ENCODE data around the gene CDC42SE2. TPM values are rescaled to one million over a fixed set of nuclear protein-coding genes. Genes with fewer than 3 reads are reported as not detected.
"Not testable (repeated sequence)": the region's sequence is repeated elsewhere in the genome, so short reads cannot be mapped to it uniquely, and the experiment has no call there.

The CDC42SE2 gene
- total and polyA plus RNA-seq, 2 experiments from 2014 or later: 24.2 to 36.2 TPM

DNA sequence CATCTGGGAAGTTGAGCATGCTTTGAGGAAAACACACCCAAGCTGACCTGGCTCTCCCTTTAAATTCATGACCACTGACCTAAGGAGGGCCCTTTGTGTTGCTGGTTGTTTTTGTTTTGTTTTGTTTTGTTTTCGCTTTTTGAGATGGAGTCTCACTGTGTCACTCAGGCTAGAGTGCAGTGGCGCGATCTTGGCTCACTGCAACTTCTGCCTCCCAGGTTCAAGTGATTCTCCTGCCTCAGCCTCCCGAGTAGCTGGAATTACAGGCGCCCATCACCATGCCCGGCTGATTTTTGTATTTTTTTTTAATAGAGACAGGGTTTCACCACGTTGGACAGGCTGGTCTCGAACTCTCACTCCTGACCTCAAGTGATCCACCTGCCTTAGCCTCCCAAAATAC, 8.0 kb downstream of the CDC42SE2 start:
- peaks cover 81% of the 10 kb centered on the region for H3K79me2 ChIP-seq (replicated peaks; ENCODE audit: insufficient read depth)
- H3K36me3 Mint-ChIP-seq (ENCODE audit: low read depth); DNase-seq (ENCODE audit: low spot score); H3K4me3 Mint-ChIP-seq; H3K27ac Mint-ChIP-seq; H3K27ac ChIP-seq (ENCODE audit: low read depth); ATAC-seq; H4K20me1 ChIP-seq (replicated peaks; ENCODE audit: insufficient read depth); H3K4me1 ChIP-seq (ENCODE audit: insufficient read depth); H3K4me2 ChIP-seq; H3K9me2 ChIP-seq (ENCODE audit: insufficient read depth); H3K36me3 ChIP-seq (ENCODE audit: insufficient read depth); H3F3A ChIP-seq (replicated peaks; ENCODE audit: low read depth); H3K4me3 ChIP-seq; H3K27me3 Mint-ChIP-seq (ENCODE audit: insufficient read depth, low read depth, poor library complexity); H3K9me3 Mint-ChIP-seq; H2AFZ ChIP-seq; H3K27me3 ChIP-seq (ENCODE audit: insufficient read depth): not testable (repeated sequence)
- peaks cover 13% of the 10 kb centered on the region for H3K4me1 Mint-ChIP-seq

DNA sequence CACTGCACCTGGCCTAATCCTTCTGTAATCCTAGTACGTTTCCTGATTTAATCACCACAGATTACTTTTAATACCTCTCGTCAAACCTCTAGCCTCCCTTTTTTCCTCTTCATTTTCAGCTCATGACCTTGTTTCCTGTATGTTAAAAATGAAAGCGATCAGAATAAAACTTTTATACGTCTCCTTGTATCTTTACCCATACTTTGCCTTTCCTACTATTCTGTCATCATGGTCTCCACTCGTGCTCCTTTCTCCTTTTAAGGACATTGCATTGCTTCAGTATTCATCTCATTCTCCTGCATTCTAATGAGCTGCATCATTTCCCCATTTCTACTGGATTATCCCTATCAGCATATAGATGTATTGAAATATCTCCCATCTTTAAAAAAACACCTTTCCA, 8.5 kb downstream of the CDC42SE2 start:
- H3K9me2 ChIP-seq (ENCODE audit: insufficient read depth): no peaks in the 10 kb centered on the region
- peaks cover 8% of the 10 kb centered on the region; the same call in 1 of the 2 replicates for H3K4me1 ChIP-seq (ENCODE audit: insufficient read depth)
- peaks cover 7% of the 10 kb centered on the region for H4K20me1 ChIP-seq (replicated peaks; ENCODE audit: insufficient read depth)
- H3K27me3 ChIP-seq (ENCODE audit: insufficient read depth): no peaks in the 10 kb centered on the region
- no peaks in the 10 kb centered on the region for H3F3A ChIP-seq (replicated peaks; ENCODE audit: low read depth)
- no peaks in the 10 kb centered on the region for H3K36me3 ChIP-seq (ENCODE audit: insufficient read depth)
- no peak overlapping the region for H3K4me2 ChIP-seq
- ATAC-seq (no peak), DNase-seq (ENCODE audit: low spot score) (no peak)
- no peak overlapping the region for H3K27ac ChIP-seq (ENCODE audit: low read depth)
- no peak overlapping the region for H2AFZ ChIP-seq
- no peak overlapping the region for H3K4me3 ChIP-seq
- Mint-ChIP-seq H3K4me3 (no peak overlapping the region), H3K27me3 (ENCODE audit: insufficient read depth, low read depth, poor library complexity) (no peaks in the 10 kb centered on the region), H3K36me3 (ENCODE audit: low read depth) (0 out of 3 replicates have a peak, but pooled peaks cover 2% of the 10 kb centered on the region), H3K9me3 (no peaks in the 10 kb centered on the region; the same call in 2 of the 3 replicates), H3K4me1 (peaks cover 13% of the 10 kb centered on the region), H3K27ac (0 out of 2 replicates have a peak overlapping the region, but pooled peaks have one; percentile 6)
- H3K79me2 ChIP-seq (replicated peaks; ENCODE audit: insufficient read depth): peaks cover 81% of the 10 kb centered on the region
- TF ChIP-seq, protein P1, sequence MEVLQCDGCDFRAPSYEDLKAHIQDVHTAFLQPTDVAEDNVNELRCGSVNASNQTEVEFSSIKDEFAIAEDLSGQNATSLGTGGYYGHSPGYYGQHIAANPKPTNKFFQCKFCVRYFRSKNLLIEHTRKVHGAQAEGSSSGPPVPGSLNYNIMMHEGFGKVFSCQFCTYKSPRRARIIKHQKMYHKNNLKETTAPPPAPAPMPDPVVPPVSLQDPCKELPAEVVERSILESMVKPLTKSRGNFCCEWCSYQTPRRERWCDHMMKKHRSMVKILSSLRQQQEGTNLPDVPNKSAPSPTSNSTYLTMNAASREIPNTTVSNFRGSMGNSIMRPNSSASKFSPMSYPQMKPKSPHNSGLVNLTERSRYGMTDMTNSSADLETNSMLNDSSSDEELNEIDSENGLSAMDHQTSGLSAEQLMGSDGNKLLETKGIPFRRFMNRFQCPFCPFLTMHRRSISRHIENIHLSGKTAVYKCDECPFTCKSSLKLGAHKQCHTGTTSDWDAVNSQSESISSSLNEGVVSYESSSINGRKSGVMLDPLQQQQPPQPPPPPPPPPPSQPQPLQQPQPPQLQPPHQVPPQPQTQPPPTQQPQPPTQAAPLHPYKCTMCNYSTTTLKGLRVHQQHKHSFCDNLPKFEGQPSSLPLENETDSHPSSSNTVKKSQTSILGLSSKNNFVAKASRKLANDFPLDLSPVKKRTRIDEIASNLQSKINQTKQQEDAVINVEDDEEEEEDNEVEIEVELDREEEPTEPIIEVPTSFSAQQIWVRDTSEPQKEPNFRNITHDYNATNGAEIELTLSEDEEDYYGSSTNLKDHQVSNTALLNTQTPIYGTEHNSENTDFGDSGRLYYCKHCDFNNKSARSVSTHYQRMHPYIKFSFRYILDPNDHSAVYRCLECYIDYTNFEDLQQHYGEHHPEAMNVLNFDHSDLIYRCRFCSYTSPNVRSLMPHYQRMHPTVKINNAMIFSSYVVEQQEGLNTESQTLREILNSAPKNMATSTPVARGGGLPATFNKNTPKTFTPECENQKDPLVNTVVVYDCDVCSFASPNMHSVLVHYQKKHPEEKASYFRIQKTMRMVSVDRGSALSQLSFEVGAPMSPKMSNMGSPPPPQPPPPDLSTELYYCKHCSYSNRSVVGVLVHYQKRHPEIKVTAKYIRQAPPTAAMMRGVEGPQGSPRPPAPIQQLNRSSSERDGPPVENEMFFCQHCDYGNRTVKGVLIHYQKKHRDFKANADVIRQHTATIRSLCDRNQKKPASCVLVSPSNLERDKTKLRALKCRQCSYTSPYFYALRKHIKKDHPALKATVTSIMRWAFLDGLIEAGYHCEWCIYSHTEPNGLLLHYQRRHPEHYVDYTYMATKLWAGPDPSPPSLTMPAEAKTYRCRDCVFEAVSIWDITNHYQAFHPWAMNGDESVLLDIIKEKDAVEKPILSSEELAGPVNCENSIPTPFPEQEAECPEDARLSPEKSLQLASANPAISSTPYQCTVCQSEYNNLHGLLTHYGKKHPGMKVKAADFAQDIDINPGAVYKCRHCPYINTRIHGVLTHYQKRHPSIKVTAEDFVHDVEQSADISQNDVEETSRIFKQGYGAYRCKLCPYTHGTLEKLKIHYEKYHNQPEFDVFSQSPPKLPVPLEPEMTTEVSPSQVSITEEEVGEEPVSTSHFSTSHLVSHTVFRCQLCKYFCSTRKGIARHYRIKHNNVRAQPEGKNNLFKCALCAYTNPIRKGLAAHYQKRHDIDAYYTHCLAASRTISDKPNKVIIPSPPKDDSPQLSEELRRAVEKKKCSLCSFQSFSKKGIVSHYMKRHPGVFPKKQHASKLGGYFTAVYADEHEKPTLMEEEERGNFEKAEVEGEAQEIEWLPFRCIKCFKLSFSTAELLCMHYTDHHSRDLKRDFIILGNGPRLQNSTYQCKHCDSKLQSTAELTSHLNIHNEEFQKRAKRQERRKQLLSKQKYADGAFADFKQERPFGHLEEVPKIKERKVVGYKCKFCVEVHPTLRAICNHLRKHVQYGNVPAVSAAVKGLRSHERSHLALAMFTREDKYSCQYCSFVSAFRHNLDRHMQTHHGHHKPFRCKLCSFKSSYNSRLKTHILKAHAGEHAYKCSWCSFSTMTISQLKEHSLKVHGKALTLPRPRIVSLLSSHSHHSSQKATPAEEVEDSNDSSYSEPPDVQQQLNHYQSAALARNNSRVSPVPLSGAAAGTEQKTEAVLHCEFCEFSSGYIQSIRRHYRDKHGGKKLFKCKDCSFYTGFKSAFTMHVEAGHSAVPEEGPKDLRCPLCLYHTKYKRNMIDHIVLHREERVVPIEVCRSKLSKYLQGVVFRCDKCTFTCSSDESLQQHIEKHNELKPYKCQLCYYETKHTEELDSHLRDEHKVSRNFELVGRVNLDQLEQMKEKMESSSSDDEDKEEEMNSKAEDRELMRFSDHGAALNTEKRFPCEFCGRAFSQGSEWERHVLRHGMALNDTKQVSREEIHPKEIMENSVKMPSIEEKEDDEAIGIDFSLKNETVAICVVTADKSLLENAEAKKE (CRISPR knock-in tag; IDR thresholded peaks at IDR 0.05): no peak
- TF ChIP-seq, protein P2, sequence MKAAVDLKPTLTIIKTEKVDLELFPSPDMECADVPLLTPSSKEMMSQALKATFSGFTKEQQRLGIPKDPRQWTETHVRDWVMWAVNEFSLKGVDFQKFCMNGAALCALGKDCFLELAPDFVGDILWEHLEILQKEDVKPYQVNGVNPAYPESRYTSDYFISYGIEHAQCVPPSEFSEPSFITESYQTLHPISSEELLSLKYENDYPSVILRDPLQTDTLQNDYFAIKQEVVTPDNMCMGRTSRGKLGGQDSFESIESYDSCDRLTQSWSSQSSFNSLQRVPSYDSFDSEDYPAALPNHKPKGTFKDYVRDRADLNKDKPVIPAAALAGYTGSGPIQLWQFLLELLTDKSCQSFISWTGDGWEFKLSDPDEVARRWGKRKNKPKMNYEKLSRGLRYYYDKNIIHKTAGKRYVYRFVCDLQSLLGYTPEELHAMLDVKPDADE (IDR thresholded peaks at IDR 0.05): no peak
- TF ChIP-seq ZNF114 (CRISPR knock-in tag; IDR thresholded peaks at IDR 0.05): no peak
- TF ChIP-seq STAT1 (IDR thresholded peaks at IDR 0.05; ENCODE audit: unreplicated experiment): no peak
- TF ChIP-seq JUNB (IDR thresholded peaks at IDR 0.05; ENCODE audit: unreplicated experiment): no peak
